ENCODE measurements around the gene IL10RB.
A peak's percentile ranks its signal among the peaks of the same experiment; 100 is the strongest.

DNA sequence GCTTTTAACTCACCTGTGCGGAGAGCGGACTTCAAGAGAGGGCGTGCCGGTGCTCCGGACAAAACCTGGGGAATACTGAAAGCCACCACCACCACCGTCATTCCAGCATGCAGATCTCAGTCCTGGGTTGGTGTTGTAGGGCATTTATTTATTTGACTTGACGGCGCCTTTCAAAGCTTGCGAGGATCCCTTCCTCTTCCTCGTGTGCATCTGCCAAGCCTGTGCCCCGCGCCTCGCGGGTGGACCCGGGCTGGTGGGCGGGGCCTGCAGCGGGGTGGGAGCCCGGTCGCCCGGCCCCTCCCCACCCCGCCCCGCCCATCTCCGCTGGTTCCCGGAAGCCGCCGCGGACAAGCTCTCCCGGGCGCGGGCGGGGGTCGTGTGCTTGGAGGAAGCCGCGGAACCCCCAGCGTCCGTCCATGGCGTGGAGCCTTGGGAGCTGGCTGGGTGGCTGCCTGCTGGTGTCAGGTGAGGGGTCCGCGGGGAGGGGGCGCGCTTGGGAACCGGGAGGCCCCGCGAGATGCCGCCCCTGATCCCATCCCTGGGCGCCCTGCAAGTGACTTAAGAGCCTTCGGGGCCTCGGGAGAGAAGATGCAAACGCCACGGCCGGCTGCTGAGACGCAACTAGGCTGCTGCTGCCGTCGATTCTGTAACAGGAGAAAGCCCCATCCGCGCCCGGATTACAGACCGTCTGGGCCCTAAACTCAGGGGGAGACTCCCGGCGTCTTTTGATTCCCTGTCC is at the start of gene IL10RB:
- TF ChIP-seq POLR2A (IDR thresholded peaks at IDR 0.05) = peak; percentile 15 to 66 (median 52)
- TF ChIP-seq CTCF (IDR thresholded peaks at IDR 0.05) = no peak

Data from body of pancreas (tissue), 4 donors.